OCI-LY1 (cell line): ENCODE data around the gene MSH6.
"Not testable (repeated sequence)": the region's sequence is repeated elsewhere in the genome, so short reads cannot be mapped to it uniquely, and the experiment has no call there.

ENCODE experiments used
- H2AFZ ChIP-seq: fragments of 200-600 bp; sonication (generic), shearing (Covaris generic); 2 replicates; pipeline ENCODE4 v1.6.0; 2014; ENCODE audit warnings: antibody characterized with exemption, mild to moderate bottlenecking, low read length
- H3F3A ChIP-seq: fragments of 200-600 bp; sonication (generic), shearing (Covaris generic); 2 replicates; pipeline ENCODE4 v1.6.0; 2014; ENCODE audit warnings: mild to moderate bottlenecking, antibody characterized with exemption, low read length, moderate library complexity; ENCODE audit not compliant: insufficient read depth
- H3K27ac ChIP-seq: fragments of 200-600 bp; sonication (generic); 2 replicates; pipeline ENCODE4 v1.5.1; 2014; ENCODE audit warnings: low read length, mixed run types, mild to moderate bottlenecking, low read depth; ENCODE audit not compliant: poor library complexity, severe bottlenecking
- H3K27me3 ChIP-seq: fragments of 200-600 bp; sonication (generic); 2 replicates; pipeline ENCODE4 v1.6.0; 2014; ENCODE audit warnings: antibody characterized with exemption, mild to moderate bottlenecking, low read length, moderate library complexity; ENCODE audit not compliant: insufficient read depth
- H3K36me3 ChIP-seq: fragments of 200-600 bp; sonication (generic); 2 replicates; pipeline ENCODE4 v1.6.1; 2014; ENCODE audit warnings: mild to moderate bottlenecking, antibody characterized with exemption, low read length, moderate library complexity, mixed read lengths; ENCODE audit not compliant: insufficient read depth
- H3K4me1 ChIP-seq: fragments of 200-600 bp; sonication (generic); 2 replicates; pipeline ENCODE4 v1.5.1; 2014; ENCODE audit warnings: mild to moderate bottlenecking, low read length, moderate library complexity; ENCODE audit not compliant: insufficient read depth, severe bottlenecking
- H3K4me2 ChIP-seq: fragments of 200-600 bp; sonication (generic), shearing (Covaris generic); 2 replicates; pipeline ENCODE4 v1.6.1; 2014; ENCODE audit warnings: low read length
- H3K4me3 ChIP-seq: fragments of 200-600 bp; sonication (generic); 2 replicates; pipeline ENCODE4 v1.5.1; 2014; ENCODE audit warnings: low read length, low read depth, mild to moderate bottlenecking, mixed read lengths; ENCODE audit not compliant: poor library complexity, severe bottlenecking
- H3K79me2 ChIP-seq: fragments of 200-600 bp; shearing (Covaris generic); 2 replicates; pipeline ENCODE4 v1.6.1; 2016; ENCODE audit warnings: mixed run types, low read length, mixed read lengths; ENCODE audit not compliant: insufficient read depth
- H3K9ac ChIP-seq: fragments of 200-600 bp; sonication (generic), shearing (Covaris generic); 2 replicates; pipeline ENCODE4 v1.6.1; 2014; ENCODE audit warnings: mild to moderate bottlenecking, low read length, mixed read lengths
- H3K9me2 ChIP-seq: fragments of 200-600 bp; sonication (generic), shearing (Covaris generic); 2 replicates; pipeline ENCODE4 v1.6.1; 2014; ENCODE audit warnings: low read depth, mild to moderate bottlenecking, low read length, mixed read lengths
- H3K9me3 ChIP-seq: fragments of 200-600 bp; shearing (Covaris generic); 2 replicates; pipeline ENCODE4 v1.6.1; 2014; ENCODE audit warnings: low read length, mixed read lengths
- H4K20me1 ChIP-seq: fragments of 200-600 bp; sonication (generic), shearing (Covaris generic); 2 replicates; pipeline ENCODE4 v1.6.0; 2016; ENCODE audit warnings: mild to moderate bottlenecking, low read length; ENCODE audit not compliant: insufficient read depth
- EZH2 ChIP-seq: fragments of 200-600 bp; sonication (generic), shearing (Covaris generic); IDR thresholded peaks from 2 replicates; pipeline ENCODE4 v1.8.0; 2017; ENCODE audit warnings: borderline replicate concordance, mixed run types, mild to moderate bottlenecking, antibody characterized with exemption, low read length, moderate library complexity, mixed read lengths
- TF ChIP-seq, protein P1 (sequence below): fragments of 200-600 bp; sonication (generic), shearing (Covaris generic); IDR thresholded peaks from 2 replicates; pipeline ENCODE4 v1.5.1; 2017; ENCODE audit warnings: mild to moderate bottlenecking, antibody characterized with exemption, low read length, moderate library complexity, mixed read lengths

MSH6 gene

GRCh38 chr2:47849368-47849767 is 66.4 kb downstream of the MSH6 start:
- Histone ChIP-seq H3K27me3 (no peaks in the 10 kb centered on the region), H3K79me2 (peaks cover 85% of the 10 kb centered on the region), H3K9ac (no peak overlapping the region)

DNA sequence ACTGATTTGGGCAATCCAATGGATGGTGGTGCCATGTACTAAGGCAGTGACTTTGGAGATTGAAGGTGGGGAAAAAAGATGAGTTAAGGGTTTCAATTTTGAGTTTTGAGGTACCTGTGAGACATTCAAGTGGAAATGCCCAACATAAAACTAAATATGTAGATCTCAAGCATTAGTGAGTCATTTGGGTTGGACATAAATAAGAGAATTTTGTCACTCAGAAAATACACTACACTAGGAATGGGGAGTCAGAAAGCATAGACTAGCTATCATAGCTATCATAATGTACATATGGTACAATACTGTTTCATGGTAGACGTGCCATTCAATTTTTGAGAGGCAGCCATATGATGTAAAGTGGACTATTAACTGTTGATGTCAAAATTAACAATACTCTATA is 67.3 kb downstream of the MSH6 start:
- H3F3A ChIP-seq: no peaks in the 10 kb centered on the region
- no peaks in the 10 kb centered on the region for H3K27me3 ChIP-seq
- H3K27ac ChIP-seq: no peak overlapping the region
- H2AFZ ChIP-seq: no peak overlapping the region
- H3K9me2 ChIP-seq: no peaks in the 10 kb centered on the region
- H3K9me3 ChIP-seq: no peaks in the 10 kb centered on the region
- H3K4me2 ChIP-seq: no peak overlapping the region
- H3K4me3 ChIP-seq: no peak overlapping the region
- no peak for TF ChIP-seq EZH2
- TF ChIP-seq, protein P1, sequence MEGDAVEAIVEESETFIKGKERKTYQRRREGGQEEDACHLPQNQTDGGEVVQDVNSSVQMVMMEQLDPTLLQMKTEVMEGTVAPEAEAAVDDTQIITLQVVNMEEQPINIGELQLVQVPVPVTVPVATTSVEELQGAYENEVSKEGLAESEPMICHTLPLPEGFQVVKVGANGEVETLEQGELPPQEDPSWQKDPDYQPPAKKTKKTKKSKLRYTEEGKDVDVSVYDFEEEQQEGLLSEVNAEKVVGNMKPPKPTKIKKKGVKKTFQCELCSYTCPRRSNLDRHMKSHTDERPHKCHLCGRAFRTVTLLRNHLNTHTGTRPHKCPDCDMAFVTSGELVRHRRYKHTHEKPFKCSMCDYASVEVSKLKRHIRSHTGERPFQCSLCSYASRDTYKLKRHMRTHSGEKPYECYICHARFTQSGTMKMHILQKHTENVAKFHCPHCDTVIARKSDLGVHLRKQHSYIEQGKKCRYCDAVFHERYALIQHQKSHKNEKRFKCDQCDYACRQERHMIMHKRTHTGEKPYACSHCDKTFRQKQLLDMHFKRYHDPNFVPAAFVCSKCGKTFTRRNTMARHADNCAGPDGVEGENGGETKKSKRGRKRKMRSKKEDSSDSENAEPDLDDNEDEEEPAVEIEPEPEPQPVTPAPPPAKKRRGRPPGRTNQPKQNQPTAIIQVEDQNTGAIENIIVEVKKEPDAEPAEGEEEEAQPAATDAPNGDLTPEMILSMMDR: no peak
- peaks cover 7% of the 10 kb centered on the region; the same call in 1 of the 2 replicates for H3K36me3 ChIP-seq
- H3K4me1 ChIP-seq: no peaks in the 10 kb centered on the region
- H4K20me1 ChIP-seq: 0 out of 2 replicates have a peak, but pooled peaks cover 3% of the 10 kb centered on the region
- no peak overlapping the region for H3K9ac ChIP-seq
- peaks cover 91% of the 10 kb centered on the region for H3K79me2 ChIP-seq

More at GRCh38 chr2:47849368-47849767, 66.4 kb downstream of the MSH6 start:
- Histone ChIP-seq H3K4me1 (no peaks in the 10 kb centered on the region), H3K4me3 (no peak overlapping the region), H3K9me2 (no peaks in the 10 kb centered on the region), H3K9me3 (no peaks in the 10 kb centered on the region), H3K36me3 (peaks cover 7% of the 10 kb centered on the region; the same call in 1 of the 2 replicates), H3K27ac (no peak overlapping the region), H3K4me2 (no peak overlapping the region), H4K20me1 (0 out of 2 replicates have a peak, but pooled peaks cover 3% of the 10 kb centered on the region), H2AFZ (no peak overlapping the region), H3F3A (no peaks in the 10 kb centered on the region)
- no peak for TF ChIP-seq EZH2
- TF ChIP-seq, protein P1: no peak

GRCh38 chr2:47853067-47853777 is 70.3 kb downstream of the MSH6 start:
- not testable (repeated sequence) for H3K4me2 ChIP-seq, H3K27ac ChIP-seq, H3F3A ChIP-seq, H3K9ac ChIP-seq, H4K20me1 ChIP-seq, H3K9me2 ChIP-seq, H3K36me3 ChIP-seq, H2AFZ ChIP-seq, H3K4me3 ChIP-seq, H3K27me3 ChIP-seq, H3K9me3 ChIP-seq
- peaks cover 95% of the 10 kb centered on the region for H3K79me2 ChIP-seq
- peaks cover 23% of the 10 kb centered on the region for H3K4me1 ChIP-seq
